LHCN-M2 (cell line): ENCODE data around the gene KRTAP10-3. TPM values are rescaled to one million over a fixed set of nuclear protein-coding genes. Genes with fewer than 3 reads are reported as not detected.
"Not testable (repeated sequence)": the region's sequence is repeated elsewhere in the genome, so short reads cannot be mapped to it uniquely, and the experiment has no call there.

Experiments used
- DNase-seq: peaks from one replicate; pipeline ENCODE4 v3.0.0-alpha.2; 2012; ENCODE audit warnings: low read depth
- polyA plus RNA-seq: library from polyadenylated mRNA; unstranded; fragments of >200 nt; gene quantifications from one replicate; pipeline ENCODE4 v1.2.1, GENCODE V29; 2012; ENCODE audit warnings: missing spikeins
- total RNA-seq: library from RNA; depleted of rRNA; stranded (reverse); fragments of >200 nt; gene quantifications from 2 replicates; pipeline ENCODE4 v1.2.3, GENCODE V29; 2014; rRNA removed

Gene KRTAP10-3
- total RNA-seq = not detected in 2 replicates
- polyA plus RNA-seq = not detected

GRCh38 chr21:44558695-44559094 lies at the start of gene KRTAP10-3:
TSS of gene KRTAP10-3 (minus strand) at chr21:44558795. CDS start at chr21:44558715, 80 bp downstream.
- no peak for DNase-seq

GRCh38 chr21:44606495-44606894 lies 47.9 kb upstream of the KRTAP10-3 start:
- DNase-seq = no peak

- no peak for DNase-seq
These were observed 45.3 kb upstream of the KRTAP10-3 start for GRCh38 chr21:44603911-44604310.

GRCh38 chr21:44603109-44603875 lies 44.7 kb upstream of the KRTAP10-3 start:
- DNase-seq = no peak

DNA sequence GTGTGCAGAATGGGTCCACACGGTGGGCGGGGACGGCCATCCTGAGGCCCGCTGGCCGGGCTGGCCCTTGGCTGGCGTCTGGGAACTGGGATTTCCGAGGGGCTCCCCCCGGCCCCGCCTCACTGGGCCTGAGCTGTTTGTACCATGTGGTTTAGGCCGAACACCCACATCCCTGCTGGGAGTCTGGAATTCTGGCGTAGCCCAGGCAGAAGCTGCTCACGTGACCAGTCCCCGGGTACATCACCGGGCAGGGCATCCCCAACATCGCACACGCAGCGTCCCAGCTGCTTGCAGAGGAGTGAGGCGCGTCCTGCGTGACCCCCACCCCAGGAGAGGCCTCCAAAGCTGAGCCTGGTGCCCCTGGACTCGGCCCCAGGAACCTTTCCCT lies 43.9 kb upstream of the KRTAP10-3 start:
- no peak for DNase-seq

GRCh38 chr21:44601596-44602462 lies 43.2 kb upstream of the KRTAP10-3 start:
- peak; percentile 6 for DNase-seq

DNA sequence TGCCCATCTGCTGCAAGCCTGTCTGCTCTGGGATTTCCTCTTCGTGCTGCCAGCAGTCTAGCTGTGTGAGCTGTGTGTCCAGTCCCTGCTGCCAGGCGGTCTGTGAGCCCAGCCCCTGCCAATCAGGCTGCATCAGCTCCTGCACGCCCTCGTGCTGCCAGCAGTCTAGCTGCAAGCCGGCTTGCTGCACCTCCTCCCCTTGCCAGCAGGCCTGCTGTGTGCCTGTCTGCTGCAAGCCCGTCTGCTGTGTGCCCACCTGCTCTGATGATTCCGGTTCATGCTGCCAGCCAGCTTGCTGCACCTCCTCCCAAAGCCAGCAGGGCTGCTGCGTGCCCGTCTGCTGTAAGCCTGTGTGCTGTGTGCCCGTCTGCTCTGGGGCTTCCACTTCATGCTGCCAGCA lies 42.5 kb upstream of the KRTAP10-3 start:
- peak; percentile 29 for DNase-seq

DNA sequence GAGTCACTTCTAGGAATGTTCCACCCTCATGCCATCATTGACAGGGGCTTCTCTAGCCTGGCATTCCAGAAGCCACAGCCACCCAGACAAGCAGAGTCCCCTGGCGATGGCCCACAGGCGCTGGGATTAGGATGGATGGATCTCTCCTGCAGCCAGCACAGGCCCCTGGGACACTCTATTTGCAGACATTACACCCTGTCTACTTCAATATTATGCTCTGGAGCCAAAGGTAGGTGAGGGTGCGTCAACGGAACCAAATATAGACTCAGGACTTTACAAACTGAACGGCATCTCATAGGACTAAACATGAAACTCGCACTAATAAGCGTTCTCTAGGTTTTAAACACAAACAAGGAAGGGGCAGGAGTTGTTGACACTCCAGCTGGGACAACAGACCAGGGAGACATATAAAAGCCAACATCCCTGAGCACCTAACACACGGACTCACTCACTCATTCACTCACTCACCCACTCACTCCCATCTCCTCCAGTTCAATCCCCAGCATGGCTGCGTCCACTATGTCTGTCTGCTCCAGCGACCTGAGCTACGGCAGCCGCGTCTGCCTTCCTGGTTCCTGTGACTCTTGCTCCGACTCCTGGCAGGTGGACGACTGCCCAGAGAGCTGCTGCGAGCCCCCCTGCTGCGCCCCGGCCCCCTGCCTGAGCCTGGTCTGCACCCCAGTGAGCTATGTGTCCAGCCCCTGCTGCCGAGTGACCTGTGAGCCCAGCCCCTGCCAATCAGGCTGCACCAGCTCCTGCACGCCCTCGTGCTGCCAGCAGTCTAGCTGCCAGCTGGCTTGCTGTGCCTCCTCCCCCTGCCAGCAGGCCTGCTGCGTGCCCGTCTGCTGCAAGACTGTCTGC lies 41.8 kb upstream of the KRTAP10-3 start, which contains the start of gene KRTAP10-7:
TSS of gene KRTAP10-7 (plus strand) at position 480 of the 861 bp plus-strand sequence. CDS start at position 505, 25 bp downstream.
- DNase-seq = not testable (repeated sequence)

GRCh38 chr21:44599264-44600029 lies 40.9 kb upstream of the KRTAP10-3 start:
- no peak for DNase-seq

GRCh38 chr21:44598061-44598460 lies 39.5 kb upstream of the KRTAP10-3 start:
- DNase-seq = no peak

DNA sequence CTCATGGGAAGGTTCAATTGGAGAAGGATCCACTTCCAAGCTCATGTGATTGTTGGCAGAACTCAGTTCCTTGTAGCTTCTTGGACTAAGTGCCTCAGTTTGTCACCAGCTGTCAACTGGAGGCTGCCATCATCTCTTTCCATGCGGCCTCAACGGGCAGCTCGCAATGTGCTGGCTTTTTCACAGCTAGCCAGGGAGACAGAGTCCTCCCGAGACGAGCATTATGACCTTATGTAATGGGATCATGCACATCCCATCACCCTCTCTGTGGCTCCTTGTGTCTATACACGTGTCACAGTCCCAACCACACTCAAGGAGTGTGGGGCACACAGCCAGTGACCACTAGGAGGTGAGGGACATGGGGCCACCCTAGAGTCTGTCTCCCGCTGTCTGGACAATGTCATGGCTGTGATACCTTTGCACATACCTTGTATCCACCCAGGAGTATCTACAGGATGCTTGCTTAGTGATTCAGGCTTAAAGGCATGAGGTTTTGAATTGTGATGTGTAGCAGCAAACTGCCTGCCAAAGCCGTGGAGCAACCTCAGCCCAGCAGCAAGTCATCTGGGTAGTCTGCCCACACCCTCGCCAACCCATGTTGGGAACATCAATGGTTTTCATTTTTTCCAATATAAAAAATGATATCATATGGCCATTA lies 37.6 kb upstream of the KRTAP10-3 start:
- no peak for DNase-seq

DNA sequence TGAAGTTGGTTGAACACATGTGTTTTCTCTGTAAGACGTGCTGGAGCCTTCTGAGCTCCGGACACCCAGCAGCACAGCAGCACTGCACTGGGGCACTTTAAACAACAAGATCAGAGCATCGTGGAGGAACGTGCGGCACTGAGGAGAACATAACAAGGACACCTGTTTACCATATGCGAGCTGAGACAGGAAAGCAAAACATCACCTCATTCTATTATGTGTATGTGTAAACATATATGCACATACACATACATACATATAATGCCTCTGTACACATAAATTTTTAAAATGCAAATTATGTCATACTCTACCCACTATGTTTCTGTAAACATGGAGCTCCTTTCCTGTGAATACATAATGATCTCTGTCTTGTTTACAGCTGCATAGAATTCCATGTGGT lies 36.9 kb upstream of the KRTAP10-3 start:
- no peak for DNase-seq

- no peak for DNase-seq
These were observed 35.9 kb upstream of the KRTAP10-3 start for GRCh38 chr21:44594406-44594916.

DNA sequence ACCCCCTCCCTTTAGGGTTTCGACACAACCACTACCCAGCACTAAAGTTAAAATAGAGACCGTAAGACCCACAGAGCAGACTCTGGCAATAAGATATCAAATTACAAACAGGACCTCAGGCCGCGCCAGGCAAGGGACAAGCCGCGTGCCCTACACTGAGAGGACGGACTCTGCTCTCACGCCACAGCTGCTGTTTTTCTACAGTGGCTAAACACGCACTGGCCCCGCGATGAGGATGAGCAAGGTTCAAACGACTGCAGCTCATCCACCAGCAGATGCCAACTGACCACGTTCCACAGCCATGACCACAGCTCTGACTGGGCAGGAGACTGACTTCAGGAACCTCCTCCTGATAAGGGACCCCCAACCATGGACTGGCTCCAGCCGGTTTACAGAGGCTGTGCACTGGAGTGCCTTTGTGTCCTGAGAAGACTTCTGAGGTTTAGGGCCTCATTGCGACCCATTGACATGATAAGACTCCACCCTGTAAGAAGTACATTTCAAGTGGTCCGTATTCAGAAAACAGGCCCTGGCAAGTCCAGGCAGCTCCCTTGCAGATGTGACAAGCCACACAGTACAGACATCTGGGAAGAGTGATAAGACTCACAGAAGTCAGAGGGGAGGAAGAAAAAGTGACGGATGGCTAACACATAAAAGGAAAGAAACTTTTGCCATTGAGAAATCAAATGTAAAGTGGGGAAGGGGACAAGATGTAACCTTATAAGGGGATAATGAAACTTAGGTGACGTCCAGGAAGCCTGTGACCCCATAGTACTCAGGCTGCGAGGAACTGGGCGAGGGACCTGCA lies 35.2 kb upstream of the KRTAP10-3 start:
- DNase-seq = peak; percentile 42

DNA sequence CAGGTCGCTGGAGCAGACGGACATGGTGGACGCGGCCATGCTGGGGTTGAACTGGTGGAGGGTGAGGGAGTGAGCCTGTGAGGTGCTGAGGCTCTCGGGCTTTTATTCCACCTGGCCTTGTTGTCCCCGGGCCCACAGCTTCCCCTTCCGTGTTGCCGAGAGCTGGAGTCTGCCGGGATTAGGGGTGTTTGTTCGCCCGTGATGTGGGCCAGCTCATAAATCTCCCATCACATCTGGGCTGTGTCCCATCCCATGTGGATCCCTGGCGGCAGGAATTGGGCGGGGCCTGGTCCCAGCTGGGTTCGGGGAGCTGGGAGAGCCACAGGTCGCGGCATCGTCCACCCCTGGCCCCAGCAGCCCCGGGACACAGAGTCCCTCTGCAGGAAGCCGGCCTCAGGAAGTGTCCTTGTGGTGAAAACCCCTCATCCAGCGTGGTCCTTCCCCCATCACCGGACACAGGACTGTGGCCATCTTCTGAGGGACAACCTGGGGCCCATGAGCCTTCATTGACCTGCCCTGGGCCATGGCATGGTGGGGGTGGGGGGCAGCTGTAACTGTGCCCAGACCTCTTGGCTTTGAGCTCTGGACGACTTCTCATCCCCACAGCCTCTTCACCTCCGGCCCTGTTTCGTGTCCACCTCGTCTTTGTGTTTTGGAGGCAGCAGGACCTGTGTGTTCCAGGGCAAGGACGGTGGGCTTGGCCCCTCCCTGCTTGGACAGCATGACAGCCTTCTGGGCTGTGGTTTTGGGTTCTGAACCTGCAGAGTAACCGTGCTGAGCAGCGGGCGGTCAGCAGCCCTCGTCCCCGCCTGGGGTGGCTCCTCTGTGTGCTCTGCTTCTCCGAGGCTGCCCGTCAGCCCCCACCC lies 34.1 kb upstream of the KRTAP10-3 start, which contains the start of gene KRTAP10-6:
TSS of gene KRTAP10-6 (minus strand) at position 60 of the 866 bp plus-strand sequence. CDS start at position 39, 21 bp downstream.
- DNase-seq = no peak

DNA sequence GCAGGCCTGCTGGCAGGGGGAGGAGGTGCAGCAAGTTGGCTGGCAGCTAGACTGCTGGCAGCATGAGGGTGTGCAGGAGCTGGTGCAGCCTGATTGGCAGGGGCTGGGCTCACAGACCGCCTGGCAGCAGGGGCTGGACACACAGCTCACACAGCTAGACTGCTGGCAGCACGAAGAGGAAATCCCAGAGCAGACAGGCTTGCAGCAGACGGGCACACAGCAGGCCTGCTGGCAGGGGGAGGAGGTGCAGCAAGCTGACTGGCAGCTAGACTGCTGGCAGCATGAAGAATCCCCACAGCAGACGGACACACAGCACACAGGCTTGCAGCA lies 33.2 kb upstream of the KRTAP10-3 start:
- DNase-seq = not testable (repeated sequence)

DNA sequence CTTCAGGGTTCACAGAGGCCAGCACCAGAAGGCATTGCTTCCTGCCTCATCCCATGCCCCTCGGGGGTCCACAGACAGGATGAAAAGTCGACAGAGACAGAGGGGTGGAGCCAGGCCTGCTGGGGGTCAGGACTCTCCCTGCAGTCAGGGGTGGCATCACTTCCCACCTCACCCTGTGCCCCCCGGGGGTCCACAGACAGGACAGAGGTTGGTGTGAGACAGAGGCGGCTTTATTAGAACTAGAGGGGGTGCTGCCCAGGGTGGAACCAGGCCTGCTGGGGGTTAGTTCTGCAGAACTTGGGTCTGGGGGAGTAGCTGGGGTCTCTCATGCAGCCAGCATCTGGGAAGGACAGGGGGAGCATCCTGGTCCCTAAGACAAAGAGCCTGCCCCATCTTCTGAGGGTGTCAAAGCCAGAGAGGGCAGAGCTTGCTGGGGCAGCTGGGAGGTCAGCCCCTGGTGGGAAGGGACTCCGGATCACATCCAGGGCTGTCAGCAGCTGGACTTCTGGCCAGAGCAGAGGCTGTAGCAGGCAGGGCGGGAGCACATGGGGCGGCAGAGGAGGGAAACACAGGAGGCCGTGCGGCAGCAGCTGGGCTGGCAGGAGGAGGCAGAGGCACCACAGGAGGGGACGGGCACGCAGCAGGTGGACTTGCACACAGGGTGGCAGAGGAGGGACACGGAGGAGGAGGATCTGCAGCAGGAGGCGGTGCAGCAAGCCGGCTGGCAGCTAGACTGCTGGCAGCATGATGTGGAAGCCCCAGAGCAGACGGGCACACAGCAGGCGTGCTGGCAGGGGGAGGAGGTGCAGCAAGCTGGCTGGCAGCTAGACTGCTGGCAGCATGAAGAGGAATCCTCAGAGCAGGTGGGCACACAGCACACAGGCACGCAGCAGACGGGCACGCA lies 32.6 kb upstream of the KRTAP10-3 start:
- peak; percentile 9 for DNase-seq
